Measurements from ENCODE around the gene MIPOL1. TPM values are rescaled to one million over a fixed set of nuclear protein-coding genes. Genes with fewer than 3 reads are reported as not detected.

MIPOL1 gene
- total and polyA plus RNA-seq, 2 of the 13 experiments (the other 11 are each of a cell fraction or from before 2014, with no cell fraction given) = 8.6 to 34.2 TPM

DNA sequence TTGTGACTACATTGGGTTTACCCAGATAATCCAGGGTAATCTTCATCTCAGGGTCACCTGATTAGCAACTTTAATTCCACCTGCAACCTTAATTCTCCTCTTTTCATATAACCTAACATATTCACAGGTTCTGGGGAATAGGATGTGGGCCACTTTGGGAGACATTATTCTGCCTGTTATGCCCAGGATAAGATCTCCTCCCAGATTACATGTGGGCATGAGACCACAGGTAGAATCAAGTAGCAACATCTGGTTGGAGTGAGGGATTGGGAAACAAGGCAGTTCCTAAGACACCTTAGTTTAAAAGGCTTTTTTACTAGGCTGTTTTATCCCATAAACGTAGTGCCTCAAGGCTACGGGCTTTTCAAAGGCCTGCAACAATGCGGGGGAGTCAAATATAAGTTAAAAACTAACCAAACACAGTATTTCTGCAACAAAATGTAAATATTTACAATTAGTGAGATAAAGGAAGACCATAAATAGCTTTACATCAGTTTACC, 215.8 kb downstream of the MIPOL1 start (continued):
- TF ChIP-seq ZNF562 (CRISPR knock-in tag; IDR thresholded peaks at IDR 0.05; ENCODE audit: borderline replicate concordance) (no peak), MAFF (IDR thresholded peaks at IDR 0.05; ENCODE audit: low read depth, low read length) (no peak), FOXA3 (CRISPR knock-in tag; IDR thresholded peaks at IDR 0.05) (peak; percentile 97), BHLHE40 (IDR thresholded peaks at IDR 0.05; ENCODE audit: low read length) (no peak), KDM5A (IDR thresholded peaks at IDR 0.05; ENCODE audit: borderline replicate concordance, low read length) (no peak), CEBPG (CRISPR knock-in tag; IDR thresholded peaks at IDR 0.05) (peak; percentile 61), KDM2A (CRISPR knock-in tag; IDR thresholded peaks at IDR 0.05; ENCODE audit: borderline replicate concordance, low read depth) (no peak), ZNF879 (CRISPR knock-in tag; IDR thresholded peaks at IDR 0.05) (no peak), STAG1 (CRISPR knock-in tag; IDR thresholded peaks at IDR 0.05) (peak; percentile 25; the same call in 1 of the 2 replicates), ESRRA (CRISPR knock-in tag; IDR thresholded peaks at IDR 0.05; ENCODE audit: low read depth) (no peak), IRX3 (CRISPR knock-in tag; IDR thresholded peaks at IDR 0.05; ENCODE audit: borderline replicate concordance, low read depth) (no peak), ZNF672 (CRISPR knock-in tag; IDR thresholded peaks at IDR 0.05) (no peak), NFE2 (CRISPR knock-in tag; IDR thresholded peaks at IDR 0.05) (no peak), ZNF619 (CRISPR knock-in tag; IDR thresholded peaks at IDR 0.05) (no peak), ZNF75D (CRISPR knock-in tag; IDR thresholded peaks at IDR 0.05; ENCODE audit: borderline replicate concordance) (no peak), DNMT1 (CRISPR knock-in tag; IDR thresholded peaks at IDR 0.05) (no peak), HDAC1 (CRISPR knock-in tag; IDR thresholded peaks at IDR 0.05) (peak; percentile 67; the same call in 1 of the 2 replicates), POGZ (CRISPR knock-in tag; IDR thresholded peaks at IDR 0.05) (peak; percentile 88), ZNF484 (CRISPR knock-in tag; IDR thresholded peaks at IDR 0.05; ENCODE audit: borderline replicate concordance, low read depth) (no peak), HNRNPLL (IDR thresholded peaks at IDR 0.05; ENCODE audit: low read depth, low read length, poor library complexity, severe bottlenecking) (no peak), SOX6 (IDR thresholded peaks at IDR 0.05) (no peak), SOX6 (CRISPR knock-in tag; IDR thresholded peaks at IDR 0.05) (peak; percentile 97), YEATS4 (CRISPR knock-in tag; IDR thresholded peaks at IDR 0.05; ENCODE audit: borderline replicate concordance) (no peak)
- TF ChIP-seq, protein P1, sequence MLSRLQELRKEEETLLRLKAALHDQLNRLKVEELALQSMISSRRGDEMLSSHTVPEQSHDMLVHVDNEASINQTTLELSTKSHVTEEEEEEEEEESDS (CRISPR knock-in tag; IDR thresholded peaks at IDR 0.05; ENCODE audit: borderline replicate concordance) = no peak
- TF ChIP-seq, protein P2, sequence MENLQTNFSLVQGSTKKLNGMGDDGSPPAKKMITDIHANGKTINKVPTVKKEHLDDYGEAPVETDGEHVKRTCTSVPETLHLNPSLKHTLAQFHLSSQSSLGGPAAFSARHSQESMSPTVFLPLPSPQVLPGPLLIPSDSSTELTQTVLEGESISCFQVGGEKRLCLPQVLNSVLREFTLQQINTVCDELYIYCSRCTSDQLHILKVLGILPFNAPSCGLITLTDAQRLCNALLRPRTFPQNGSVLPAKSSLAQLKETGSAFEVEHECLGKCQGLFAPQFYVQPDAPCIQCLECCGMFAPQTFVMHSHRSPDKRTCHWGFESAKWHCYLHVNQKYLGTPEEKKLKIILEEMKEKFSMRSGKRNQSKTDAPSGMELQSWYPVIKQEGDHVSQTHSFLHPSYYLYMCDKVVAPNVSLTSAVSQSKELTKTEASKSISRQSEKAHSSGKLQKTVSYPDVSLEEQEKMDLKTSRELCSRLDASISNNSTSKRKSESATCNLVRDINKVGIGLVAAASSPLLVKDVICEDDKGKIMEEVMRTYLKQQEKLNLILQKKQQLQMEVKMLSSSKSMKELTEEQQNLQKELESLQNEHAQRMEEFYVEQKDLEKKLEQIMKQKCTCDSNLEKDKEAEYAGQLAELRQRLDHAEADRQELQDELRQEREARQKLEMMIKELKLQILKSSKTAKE (CRISPR knock-in tag; IDR thresholded peaks at IDR 0.05; ENCODE audit: borderline replicate concordance) = no peak
- TF ChIP-seq, protein P3, sequence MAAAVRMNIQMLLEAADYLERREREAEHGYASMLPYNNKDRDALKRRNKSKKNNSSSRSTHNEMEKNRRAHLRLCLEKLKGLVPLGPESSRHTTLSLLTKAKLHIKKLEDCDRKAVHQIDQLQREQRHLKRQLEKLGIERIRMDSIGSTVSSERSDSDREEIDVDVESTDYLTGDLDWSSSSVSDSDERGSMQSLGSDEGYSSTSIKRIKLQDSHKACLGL (CRISPR knock-in tag; IDR thresholded peaks at IDR 0.05) = no peak
- TF ChIP-seq, protein P4, sequence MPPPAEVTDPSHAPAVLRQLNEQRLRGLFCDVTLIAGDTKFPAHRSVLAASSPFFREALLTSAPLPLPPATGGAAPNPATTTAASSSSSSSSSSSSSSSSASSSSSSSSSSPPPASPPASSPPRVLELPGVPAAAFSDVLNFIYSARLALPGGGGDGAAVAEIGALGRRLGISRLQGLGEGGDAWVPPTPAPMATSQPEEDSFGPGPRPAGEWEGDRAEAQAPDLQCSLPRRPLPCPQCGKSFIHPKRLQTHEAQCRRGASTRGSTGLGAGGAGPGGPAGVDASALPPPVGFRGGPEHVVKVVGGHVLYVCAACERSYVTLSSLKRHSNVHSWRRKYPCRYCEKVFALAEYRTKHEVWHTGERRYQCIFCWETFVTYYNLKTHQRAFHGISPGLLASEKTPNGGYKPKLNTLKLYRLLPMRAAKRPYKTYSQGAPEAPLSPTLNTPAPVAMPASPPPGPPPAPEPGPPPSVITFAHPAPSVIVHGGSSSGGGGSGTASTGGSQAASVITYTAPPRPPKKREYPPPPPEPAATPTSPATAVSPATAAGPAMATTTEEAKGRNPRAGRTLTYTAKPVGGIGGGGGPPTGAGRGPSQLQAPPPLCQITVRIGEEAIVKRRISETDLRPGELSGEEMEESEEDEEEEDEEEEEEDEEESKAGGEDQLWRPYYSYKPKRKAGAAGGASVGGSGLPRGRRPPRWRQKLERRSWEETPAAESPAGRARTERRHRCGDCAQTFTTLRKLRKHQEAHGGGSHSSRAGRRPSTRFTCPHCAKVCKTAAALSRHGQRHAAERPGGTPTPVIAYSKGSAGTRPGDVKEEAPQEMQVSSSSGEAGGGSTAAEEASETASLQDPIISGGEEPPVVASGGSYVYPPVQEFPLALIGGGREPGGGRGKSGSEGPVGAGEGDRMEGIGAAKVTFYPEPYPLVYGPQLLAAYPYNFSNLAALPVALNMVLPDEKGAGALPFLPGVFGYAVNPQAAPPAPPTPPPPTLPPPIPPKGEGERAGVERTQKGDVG (CRISPR knock-in tag; IDR thresholded peaks at IDR 0.05; ENCODE audit: borderline replicate concordance) = no peak
